ENCODE results near the gene CIAO1. TPM values are rescaled to one million over a fixed set of nuclear protein-coding genes. Genes with fewer than 3 reads are reported as not detected.

The CIAO1 gene
- total RNA-seq, 1 donor from 2014 or later = 54.6 TPM

DNA sequence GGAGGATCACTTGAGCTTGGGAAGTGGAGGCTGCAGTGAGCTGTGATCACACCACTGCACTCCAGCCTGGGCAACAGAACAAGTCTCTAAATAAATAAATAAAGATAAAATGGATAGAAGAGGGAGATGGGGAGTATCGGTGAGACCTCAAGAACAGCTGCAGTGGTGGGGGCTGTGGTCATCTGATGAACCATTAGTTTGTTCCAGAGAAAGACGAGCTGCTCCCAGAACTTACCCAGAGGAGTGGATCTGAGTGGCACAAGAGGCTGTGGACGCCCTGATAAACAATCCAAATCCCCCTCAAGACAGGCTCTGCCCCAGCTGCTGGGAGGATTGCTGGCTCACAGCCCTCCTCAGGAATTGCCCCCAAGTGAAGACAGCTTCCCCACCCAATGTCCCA, 26.9 kb upstream of the CIAO1 start:
- TF ChIP-seq, protein P1, sequence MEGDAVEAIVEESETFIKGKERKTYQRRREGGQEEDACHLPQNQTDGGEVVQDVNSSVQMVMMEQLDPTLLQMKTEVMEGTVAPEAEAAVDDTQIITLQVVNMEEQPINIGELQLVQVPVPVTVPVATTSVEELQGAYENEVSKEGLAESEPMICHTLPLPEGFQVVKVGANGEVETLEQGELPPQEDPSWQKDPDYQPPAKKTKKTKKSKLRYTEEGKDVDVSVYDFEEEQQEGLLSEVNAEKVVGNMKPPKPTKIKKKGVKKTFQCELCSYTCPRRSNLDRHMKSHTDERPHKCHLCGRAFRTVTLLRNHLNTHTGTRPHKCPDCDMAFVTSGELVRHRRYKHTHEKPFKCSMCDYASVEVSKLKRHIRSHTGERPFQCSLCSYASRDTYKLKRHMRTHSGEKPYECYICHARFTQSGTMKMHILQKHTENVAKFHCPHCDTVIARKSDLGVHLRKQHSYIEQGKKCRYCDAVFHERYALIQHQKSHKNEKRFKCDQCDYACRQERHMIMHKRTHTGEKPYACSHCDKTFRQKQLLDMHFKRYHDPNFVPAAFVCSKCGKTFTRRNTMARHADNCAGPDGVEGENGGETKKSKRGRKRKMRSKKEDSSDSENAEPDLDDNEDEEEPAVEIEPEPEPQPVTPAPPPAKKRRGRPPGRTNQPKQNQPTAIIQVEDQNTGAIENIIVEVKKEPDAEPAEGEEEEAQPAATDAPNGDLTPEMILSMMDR (IDR thresholded peaks at IDR 0.05) = no peak
- Mint-ChIP-seq H3K36me3 (ENCODE audit: unreplicated experiment) (no peaks in the 10 kb centered on the region), H3K27me3 (ENCODE audit: unreplicated experiment) (no peaks in the 10 kb centered on the region), H3K9me3 (ENCODE audit: unreplicated experiment) (no peaks in the 10 kb centered on the region), H3K4me3 (ENCODE audit: unreplicated experiment) (no peak overlapping the region), H3K27ac (ENCODE audit: unreplicated experiment) (no peak overlapping the region), H3K4me1 (ENCODE audit: unreplicated experiment) (peaks cover 3% of the 10 kb centered on the region)
- no peak for DNase-seq (ENCODE audit: extremely low spot score, unreplicated experiment)

DNA sequence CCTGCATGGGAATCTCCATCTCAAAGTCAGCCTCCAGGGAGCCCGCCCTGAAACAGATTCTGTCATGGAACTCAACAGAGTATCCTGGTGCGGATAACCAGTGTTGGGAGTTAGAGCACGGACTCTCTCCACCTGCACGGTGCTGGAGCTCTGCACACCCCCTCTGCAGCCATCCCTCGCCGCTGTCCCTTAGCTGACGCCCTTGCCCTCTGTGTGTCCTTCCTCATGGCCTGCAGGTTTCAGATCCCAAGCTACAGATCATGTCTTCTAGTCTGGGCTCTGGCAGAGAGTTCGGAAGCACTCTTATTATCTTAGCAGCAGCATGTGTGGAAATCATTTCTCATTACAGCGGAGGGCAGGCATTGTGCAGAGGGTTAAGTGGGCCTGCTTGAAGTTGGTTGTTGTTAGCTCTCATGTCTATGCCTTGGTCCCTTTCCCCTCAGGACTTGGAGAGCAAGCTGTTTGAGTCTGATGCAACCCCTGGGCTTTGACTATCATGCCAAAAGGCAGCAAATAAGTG, 26.2 kb upstream of the CIAO1 start:
- H3K4me1 Mint-ChIP-seq (ENCODE audit: unreplicated experiment) = peaks cover 3% of the 10 kb centered on the region
- no peaks in the 10 kb centered on the region for H3K36me3 Mint-ChIP-seq (ENCODE audit: unreplicated experiment)
- H3K27me3 Mint-ChIP-seq (ENCODE audit: unreplicated experiment) = no peaks in the 10 kb centered on the region
- H3K4me3 Mint-ChIP-seq (ENCODE audit: unreplicated experiment) = no peak overlapping the region
- no peak for DNase-seq (ENCODE audit: extremely low spot score, unreplicated experiment)
- no peak overlapping the region for H3K27ac Mint-ChIP-seq (ENCODE audit: unreplicated experiment)
- H3K9me3 Mint-ChIP-seq (ENCODE audit: unreplicated experiment) = no peaks in the 10 kb centered on the region
- TF ChIP-seq, protein P1 (IDR thresholded peaks at IDR 0.05) = no peak

DNA sequence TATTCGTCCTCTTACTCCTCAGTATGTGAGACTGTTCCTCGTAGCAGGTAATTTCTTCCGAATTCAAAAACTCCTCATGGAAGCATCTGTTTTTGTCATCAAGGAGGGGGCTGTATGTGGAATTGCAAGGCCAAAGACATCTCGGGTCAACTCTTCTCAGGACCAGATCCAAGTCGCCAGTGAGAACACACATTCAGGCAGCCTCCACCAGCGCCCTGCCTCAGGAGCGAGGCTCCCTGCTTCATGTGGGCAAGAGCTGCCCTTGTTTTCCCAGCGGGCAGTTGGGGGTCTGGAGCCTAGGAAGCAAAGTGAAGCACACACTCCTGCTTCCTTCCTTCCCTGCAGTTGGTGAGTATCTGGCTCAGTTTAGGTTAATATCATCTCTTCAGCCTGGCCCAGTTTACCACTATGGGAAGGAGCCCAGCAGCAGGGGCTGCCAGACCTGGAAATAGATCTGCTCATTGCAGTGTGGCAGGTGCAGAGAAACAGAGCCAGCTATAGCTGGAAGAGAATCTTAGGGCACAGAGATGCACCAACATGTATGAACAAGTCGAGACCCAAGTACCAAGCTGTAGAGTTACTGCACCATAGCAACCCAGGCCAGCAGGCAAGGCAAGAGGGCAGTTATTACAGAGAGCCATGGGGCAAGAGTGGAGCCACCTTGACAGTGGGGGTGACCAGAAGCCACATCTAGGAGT, 25.5 kb upstream of the CIAO1 start:
- Mint-ChIP-seq H3K4me1 (ENCODE audit: unreplicated experiment) (peaks cover 3% of the 10 kb centered on the region), H3K27ac (ENCODE audit: unreplicated experiment) (no peak overlapping the region), H3K36me3 (ENCODE audit: unreplicated experiment) (no peaks in the 10 kb centered on the region), H3K9me3 (ENCODE audit: unreplicated experiment) (no peaks in the 10 kb centered on the region), H3K27me3 (ENCODE audit: unreplicated experiment) (no peaks in the 10 kb centered on the region), H3K4me3 (ENCODE audit: unreplicated experiment) (no peak overlapping the region)
- TF ChIP-seq, protein P1 (IDR thresholded peaks at IDR 0.05) = no peak
- no peak for DNase-seq (ENCODE audit: extremely low spot score, unreplicated experiment)

DNA sequence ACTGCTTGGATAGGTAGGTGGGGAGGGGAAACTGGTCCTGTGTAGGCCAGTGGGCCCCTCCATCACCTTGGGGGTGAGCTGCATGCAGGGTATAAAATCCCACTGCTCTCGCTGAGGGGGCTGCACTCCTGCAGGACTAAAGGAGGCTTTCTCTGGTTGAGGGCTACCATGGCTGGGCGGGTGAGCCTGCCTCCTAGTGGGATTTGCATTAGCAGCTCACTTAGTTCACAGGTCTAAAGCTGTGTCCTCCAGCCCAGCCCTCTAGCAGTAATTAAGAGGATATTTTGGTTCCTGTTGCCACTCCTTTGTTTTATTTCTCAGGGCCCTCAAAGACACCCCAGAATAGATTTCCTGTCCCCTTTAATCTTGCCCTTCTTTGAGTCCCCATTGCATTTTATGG, 24.8 kb upstream of the CIAO1 start:
- Mint-ChIP-seq H3K4me3 (ENCODE audit: unreplicated experiment) (no peak overlapping the region), H3K9me3 (ENCODE audit: unreplicated experiment) (no peaks in the 10 kb centered on the region), H3K27ac (ENCODE audit: unreplicated experiment) (no peak overlapping the region), H3K36me3 (ENCODE audit: unreplicated experiment) (no peaks in the 10 kb centered on the region), H3K27me3 (ENCODE audit: unreplicated experiment) (no peaks in the 10 kb centered on the region), H3K4me1 (ENCODE audit: unreplicated experiment) (peaks cover 5% of the 10 kb centered on the region)
- TF ChIP-seq, protein P1 (IDR thresholded peaks at IDR 0.05) = no peak
- no peak for DNase-seq (ENCODE audit: extremely low spot score, unreplicated experiment)

DNA sequence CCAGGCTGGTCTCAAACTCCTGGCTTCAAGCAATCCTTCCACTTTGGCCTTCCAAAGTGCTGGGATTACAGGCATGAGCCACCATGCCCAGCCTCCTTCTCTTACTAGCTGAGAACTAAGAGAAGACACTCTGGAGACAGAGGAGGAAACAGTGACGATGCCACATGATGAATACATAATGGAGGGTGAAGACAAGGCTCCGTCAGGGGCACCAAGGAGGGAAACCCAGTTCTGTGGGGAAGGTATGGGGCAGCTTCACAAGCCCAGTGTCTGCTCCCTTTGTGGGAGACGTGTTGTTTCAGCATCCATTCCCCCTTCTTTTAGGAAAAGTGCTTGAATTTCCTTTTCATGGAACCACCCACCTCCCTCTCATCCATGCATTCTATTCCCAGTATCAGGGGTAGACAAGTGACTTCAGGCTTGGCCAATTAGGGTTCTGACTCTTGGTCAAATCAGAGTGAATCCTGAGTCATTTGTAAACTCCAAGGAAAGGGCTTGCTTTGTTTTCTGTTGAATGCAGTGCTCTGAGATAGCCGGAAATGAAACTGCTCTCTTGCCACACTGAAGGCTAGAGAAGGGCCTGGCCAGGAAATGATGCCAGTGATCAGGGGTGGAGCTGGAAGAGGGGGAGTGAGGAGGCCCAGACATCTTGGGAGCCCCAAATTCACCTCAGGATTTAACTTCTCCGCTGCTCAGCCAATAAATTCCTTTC, 24.0 kb upstream of the CIAO1 start:
- H3K9me3 Mint-ChIP-seq (ENCODE audit: unreplicated experiment) = no peaks in the 10 kb centered on the region
- H3K4me1 Mint-ChIP-seq (ENCODE audit: unreplicated experiment) = peaks cover 5% of the 10 kb centered on the region
- no peak for DNase-seq (ENCODE audit: extremely low spot score, unreplicated experiment)
- peak overlapping the region; percentile 52 for H3K27ac Mint-ChIP-seq (ENCODE audit: unreplicated experiment)
- no peaks in the 10 kb centered on the region for H3K36me3 Mint-ChIP-seq (ENCODE audit: unreplicated experiment)
- no peaks in the 10 kb centered on the region for H3K27me3 Mint-ChIP-seq (ENCODE audit: unreplicated experiment)
- TF ChIP-seq, protein P1 (IDR thresholded peaks at IDR 0.05) = no peak
- H3K4me3 Mint-ChIP-seq (ENCODE audit: unreplicated experiment) = no peak overlapping the region

Data from osteocyte (in vitro differentiated cells).